Kidney (tissue), 14 donors: Measurements from ENCODE around the gene MRPL50. TPM values are rescaled to one million over a fixed set of nuclear protein-coding genes. Genes with fewer than 3 reads are reported as not detected.
A peak's percentile ranks its signal among the peaks of the same experiment; 100 is the strongest.

Experiments
- DNase-seq, 5 donors: peaks; one replicate each; pipeline ENCODE4 v3.0.0-alpha.2; 2013 to 2020
- FAIRE-seq: peaks from 2 replicates; lab custom pipeline; 2012; peaks lifted over from hg19 to GRCh38; lab: Jason Lieb, UNC
- H3K27ac ChIP-seq, 2 donors: one replicate each; pipeline ENCODE4 v1.7.0; 2013; ENCODE audit warnings: low read depth in 2 of 2, low read length in 2 of 2, inconsistent platforms in 1 of 2
- H3K27me3 ChIP-seq: one replicate; pipeline ENCODE4 v1.7.1; 2013; ENCODE audit warnings: low read length, inconsistent platforms; ENCODE audit not compliant: control insufficient read depth, insufficient read depth
- H3K36me3 ChIP-seq, 3 donors: one replicate each; pipeline versions ENCODE4 v1.7.0 to v1.7.1; 2013; ENCODE audit warnings: low read length in 3 of 3, control low read depth in 1 of 3, inconsistent platforms in 1 of 3; ENCODE audit not compliant: insufficient read depth in 3 of 3, control insufficient read depth in 2 of 3
- H3K4me1 ChIP-seq, 3 donors: one replicate each; pipeline versions ENCODE4 v1.7.0 to v1.7.1; 2013; ENCODE audit warnings: low read length in 3 of 3, inconsistent platforms in 1 of 3, low read depth in 1 of 3; ENCODE audit not compliant: control insufficient read depth in 2 of 3, insufficient read depth in 2 of 3
- H3K4me3 ChIP-seq, 3 donors: one replicate each; pipeline versions ENCODE4 v1.7.0 to v1.8.1; 2013; ENCODE audit warnings: low read length in 3 of 3, control low read depth in 1 of 3, inconsistent platforms in 1 of 3
- H3K9ac ChIP-seq, 3 donors: one replicate each; pipeline versions ENCODE4 v1.7.0 to v1.7.1; 2013; ENCODE audit warnings: low read length in 3 of 3, control low read depth in 1 of 3, inconsistent platforms in 1 of 3
- H3K9me3 ChIP-seq, 3 donors: one replicate each; pipeline versions ENCODE4 v1.7.0 to v1.7.1; 2013; ENCODE audit warnings: low read length in 3 of 3, control low read depth in 1 of 3, inconsistent platforms in 1 of 3; ENCODE audit not compliant: control insufficient read depth in 2 of 3, insufficient read depth in 1 of 3
- intact Hi-C: fragments of 100-400 bp; cut with DNase I; formaldehyde crosslinking; loops from one replicate; pipeline ENCODE4 v1.11.1; 2022
- polyA plus RNA-seq: library from polyadenylated mRNA; stranded (reverse); fragments of 350-450 nt; fragmentation: Illumina TruSeq; extraction: RNeasy Lipid Tissue Mini Kit (QIAGEN cat#74804); gene quantifications from one replicate; pipeline ENCODE4 v1.2.3, GENCODE V29; 2014; ENCODE audit warnings: low read depth, low replicate concordance; ENCODE audit not compliant: insufficient read depth
- total RNA-seq: library from RNA; stranded (reverse); fragmentation: NEBNext Ultra II Directional; extraction: Animal tissue kit (Norgen Biotek cat#: 25700); gene quantifications from one replicate; pipeline ENCODE4 v1.2.1, GENCODE V29; 2021
- TF ChIP-seq, protein P1 (sequence below): IDR thresholded peaks from 3 replicates; pipeline ENCODE4 v1.5.1; 2012; ENCODE audit warnings: mild to moderate bottlenecking, moderate library complexity, borderline replicate concordance; ENCODE audit not compliant: insufficient read depth; ENCODE audit errors: extremely low read depth
- donor health status: control.
- donor health status: control.
- donor health status: control.
- donor health status: control.
- donor health status: control.
- donor health status: DM: yes; HTN: yes; CAD: no.
- donor health status: Normal renal cell carcinoma (clear cell type).

The MRPL50 gene
- total and polyA plus RNA-seq, 2 donors from 2014 or later, result 12.1 to 17.5 TPM

DNA sequence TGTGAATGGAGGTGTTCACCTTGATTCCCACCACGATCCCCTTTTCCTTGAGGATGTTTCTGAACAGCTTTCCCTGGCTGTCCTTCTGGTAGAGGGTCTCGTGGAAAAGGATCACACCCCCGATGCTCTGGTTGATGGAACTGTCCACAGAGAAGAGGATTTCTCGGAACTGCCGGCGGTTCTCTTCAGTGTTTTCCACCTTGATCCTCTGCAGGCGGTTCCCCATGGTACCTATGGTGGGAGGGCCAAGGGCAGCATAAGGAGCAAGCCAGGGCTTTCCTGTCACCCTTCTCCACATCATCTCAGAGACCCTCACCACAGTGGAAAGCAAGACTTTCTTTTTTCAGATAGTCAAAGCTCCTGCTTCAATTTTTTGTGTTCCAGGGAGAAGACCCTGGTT, 31.3 kb upstream of the MRPL50 start:
- Histone ChIP-seq H3K4me3 (peak overlapping the region in 1 of 3 donors; percentile 74), H3K36me3 (peaks cover 0 to 57% (median 10%) of the 10 kb centered on the region in 3 donors), H3K4me1 (no peaks in the 10 kb centered on the region), H3K9me3 (no peaks in the 10 kb centered on the region), H3K27me3 (no peaks in the 10 kb centered on the region), H3K27ac (peak overlapping the region in 1 of 2 donors; percentile 15), H3K9ac (no peak overlapping the region)
- intact Hi-C loops, result no loop called here
- no peak for DNase-seq
- FAIRE-seq, result no peak
- TF ChIP-seq, protein P1, sequence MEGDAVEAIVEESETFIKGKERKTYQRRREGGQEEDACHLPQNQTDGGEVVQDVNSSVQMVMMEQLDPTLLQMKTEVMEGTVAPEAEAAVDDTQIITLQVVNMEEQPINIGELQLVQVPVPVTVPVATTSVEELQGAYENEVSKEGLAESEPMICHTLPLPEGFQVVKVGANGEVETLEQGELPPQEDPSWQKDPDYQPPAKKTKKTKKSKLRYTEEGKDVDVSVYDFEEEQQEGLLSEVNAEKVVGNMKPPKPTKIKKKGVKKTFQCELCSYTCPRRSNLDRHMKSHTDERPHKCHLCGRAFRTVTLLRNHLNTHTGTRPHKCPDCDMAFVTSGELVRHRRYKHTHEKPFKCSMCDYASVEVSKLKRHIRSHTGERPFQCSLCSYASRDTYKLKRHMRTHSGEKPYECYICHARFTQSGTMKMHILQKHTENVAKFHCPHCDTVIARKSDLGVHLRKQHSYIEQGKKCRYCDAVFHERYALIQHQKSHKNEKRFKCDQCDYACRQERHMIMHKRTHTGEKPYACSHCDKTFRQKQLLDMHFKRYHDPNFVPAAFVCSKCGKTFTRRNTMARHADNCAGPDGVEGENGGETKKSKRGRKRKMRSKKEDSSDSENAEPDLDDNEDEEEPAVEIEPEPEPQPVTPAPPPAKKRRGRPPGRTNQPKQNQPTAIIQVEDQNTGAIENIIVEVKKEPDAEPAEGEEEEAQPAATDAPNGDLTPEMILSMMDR, result no peak

DNA sequence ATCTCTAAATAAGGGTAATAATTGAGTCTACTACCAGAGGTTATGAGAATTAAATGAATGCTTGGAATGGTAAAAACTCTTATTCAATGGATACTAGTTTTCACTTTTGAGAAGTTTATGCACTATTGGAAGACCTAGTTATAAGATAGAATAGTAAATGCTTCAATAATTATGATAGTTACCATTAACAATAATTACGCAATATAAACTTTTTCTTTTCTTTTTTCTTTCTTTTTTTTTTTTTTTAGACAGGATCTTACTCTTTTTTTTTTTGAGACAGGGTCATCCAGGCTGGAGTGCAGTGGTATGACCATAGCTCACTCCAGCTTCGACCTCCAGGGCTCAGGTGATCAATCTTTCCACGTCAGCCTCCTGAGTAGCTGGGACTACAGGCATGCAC, 30.5 kb upstream of the MRPL50 start:
- intact Hi-C loops, result no loop called here
- FAIRE-seq (no peak), DNase-seq (no peak)
- Histone ChIP-seq H3K4me1 (no peaks in the 10 kb centered on the region), H3K36me3 (peaks cover 0 to 50% (median 10%) of the 10 kb centered on the region in 3 donors), H3K9ac (no peak overlapping the region), H3K27me3 (no peaks in the 10 kb centered on the region), H3K27ac (peak overlapping the region in 1 of 2 donors; percentile 10), H3K4me3 (no peak overlapping the region), H3K9me3 (no peaks in the 10 kb centered on the region)
- TF ChIP-seq, protein P1, result no peak

DNA sequence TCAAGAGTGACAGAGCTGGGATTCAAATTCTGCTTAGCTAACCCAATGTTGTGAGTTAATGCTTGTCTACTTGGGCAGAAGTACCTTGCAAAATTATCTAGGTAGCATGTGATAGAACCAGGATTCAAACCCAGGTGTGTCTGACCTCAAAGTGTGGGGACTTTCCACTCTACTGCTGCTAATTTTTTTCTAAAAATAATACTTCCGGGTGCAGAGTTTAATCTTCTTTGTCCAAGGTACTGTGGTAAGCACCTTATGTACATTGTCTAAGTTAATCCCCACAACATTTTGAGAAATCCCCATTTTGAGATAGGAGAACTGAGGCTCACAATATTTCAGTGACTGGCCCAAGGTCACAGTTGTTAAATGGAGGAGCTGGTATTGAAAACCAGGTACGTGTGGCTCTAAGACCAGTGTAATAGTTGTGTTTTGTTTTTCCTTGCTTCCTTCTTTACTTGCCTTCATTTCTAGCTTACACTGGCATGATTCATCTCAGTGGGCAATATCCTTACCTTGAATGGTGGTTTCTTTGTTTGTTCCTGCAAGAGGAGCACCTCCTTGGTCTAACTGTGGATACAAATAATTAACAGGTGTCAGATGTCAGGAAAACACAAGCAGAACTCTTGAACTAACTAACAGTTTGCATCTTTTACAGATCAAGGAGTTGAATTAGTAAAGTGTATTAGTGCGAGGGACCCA, 29.7 kb upstream of the MRPL50 start:
- FAIRE-seq, result no peak
- Histone ChIP-seq H3K4me3 (no peak overlapping the region), H3K27me3 (no peaks in the 10 kb centered on the region), H3K27ac (no peak overlapping the region), H3K36me3 (peaks cover 0 to 50% (median 10%) of the 10 kb centered on the region in 3 donors), H3K9me3 (no peaks in the 10 kb centered on the region), H3K9ac (no peak overlapping the region), H3K4me1 (no peaks in the 10 kb centered on the region)
- intact Hi-C loops, result no loop called here
- DNase-seq, result no peak
- TF ChIP-seq, protein P1, result no peak
